B cell (primary cell): ENCODE data around the gene ALKBH6. TPM values are rescaled to one million over a fixed set of nuclear protein-coding genes. Genes with fewer than 3 reads are reported as not detected.
"Not testable (repeated sequence)": the region's sequence is repeated elsewhere in the genome, so short reads cannot be mapped to it uniquely, and the experiment has no call there.

Source experiments
- ATAC-seq: fragments of 200-7000 bp; cut with Tn5 transposase; one replicate; pipeline ENCODE4 v1.10.0; 2021; ENCODE audit warnings: low read depth, mild to moderate bottlenecking, moderate number of reproducible peaks, moderate library complexity
- CTCF ChIA-PET: fragments of 350-600 bp; sonication (Branson Sonifier 250); formaldehyde crosslinking; loops from one replicate; lab custom pipeline; 2021; ENCODE audit warnings: antibody characterized with exemption, inconsistent platforms; lab: Charles Lee
- POLR2A ChIA-PET: fragments of 350-600 bp; sonication (Branson Sonifier 250); formaldehyde crosslinking; loops from one replicate; lab custom pipeline; 2021; ENCODE audit warnings: antibody characterized with exemption; lab: Charles Lee
- DNase-seq: peaks from one replicate; pipeline ENCODE4 v3.0.0; 2013
- H2AFZ ChIP-seq: 2 replicates; pipeline ENCODE4 v1.6.1; 2012; ENCODE audit warnings: mild to moderate bottlenecking, low read depth, low read length; ENCODE audit not compliant: insufficient read depth, poor library complexity, severe bottlenecking
- H3K27ac ChIP-seq, 2 donors: 1 replicate in 1 of 2; 2 replicates in 1 of 2; pipeline ENCODE4 v1.5.1; 2012 to 2013; ENCODE audit warnings: low read length in 2 of 2, mild to moderate bottlenecking in 2 of 2, moderate library complexity in 1 of 2
- H3K27me3 ChIP-seq, 4 experiments: fragments of 200-600 bp in 1 of 4; sonication (generic) in 1 of 4; replicated peaks in 1 of 4; 1 replicate in 2 of 4; 2 replicates in 2 of 4; pipeline versions ENCODE4 v1.6.1 to v1.7.0; 2013 to 2016; ENCODE audit warnings: low read length in 3 of 4, mild to moderate bottlenecking in 2 of 4, mixed read lengths in 1 of 4, moderate library complexity in 1 of 4; ENCODE audit not compliant: insufficient read depth in 4 of 4, control insufficient read depth in 3 of 4; ENCODE audit errors: control extremely low read depth in 1 of 4
- H3K36me3 ChIP-seq, 2 experiments: replicated peaks in 1 of 2; 1 replicate in 1 of 2; 2 replicates in 1 of 2; pipeline versions ENCODE4 v1.6.1 to v1.7.1; 2013; ENCODE audit warnings: low read length in 1 of 2; ENCODE audit not compliant: insufficient read depth in 2 of 2, control insufficient read depth in 1 of 2; ENCODE audit errors: control extremely low read depth in 1 of 2, extremely low read depth in 1 of 2
- H3K4me1 ChIP-seq, 2 donors: fragments of 200-600 bp in 1 of 2; sonication (generic) in 1 of 2; 1 replicate in 1 of 2; 2 replicates in 1 of 2; pipeline versions ENCODE4 v1.5.1 to v1.6.1; 2013 to 2017; ENCODE audit warnings: low read length in 2 of 2; ENCODE audit not compliant: control insufficient read depth in 2 of 2, insufficient read depth in 2 of 2
- H3K4me2 ChIP-seq: replicated peaks from 2 replicates; pipeline ENCODE3; 2012; ENCODE audit warnings: mild to moderate bottlenecking, low read depth, low read length; ENCODE audit not compliant: poor library complexity, severe bottlenecking
- H3K4me3 ChIP-seq, 5 experiments: fragments of 200-600 bp in 1 of 5; sonication (generic) in 1 of 5; 1 replicate in 3 of 5; 2 replicates in 2 of 5; pipeline versions ENCODE4 v1.5.1 to v1.7.0; 2011 to 2016; ENCODE audit warnings: low read length in 4 of 5, mild to moderate bottlenecking in 4 of 5, low read depth in 2 of 5, control low read depth in 1 of 5, moderate library complexity in 1 of 5; ENCODE audit not compliant: insufficient read depth in 1 of 5; ENCODE audit errors: control extremely low read depth in 1 of 5, extremely low read depth in 1 of 5
- H3K79me2 ChIP-seq: fragments of 200-600 bp; sonication (generic); one replicate; pipeline ENCODE4 v1.6.0; 2016; ENCODE audit warnings: low read length; ENCODE audit not compliant: control insufficient read depth, insufficient read depth
- H3K9ac ChIP-seq: fragments of 200-600 bp; sonication (generic); 2 replicates; pipeline ENCODE4 v1.6.1; 2017; ENCODE audit warnings: mild to moderate bottlenecking, low read length, moderate library complexity
- H3K9me3 ChIP-seq, 3 donors: one replicate each; pipeline versions ENCODE4 v1.6.1 to v1.7.1; 2013; ENCODE audit warnings: low read length in 2 of 3; ENCODE audit not compliant: control insufficient read depth in 2 of 3, insufficient read depth in 1 of 3; ENCODE audit errors: control extremely low read depth in 1 of 3
- H4K20me1 ChIP-seq: 2 replicates; pipeline ENCODE4 v1.6.0; 2012; ENCODE audit warnings: mild to moderate bottlenecking, low read length; ENCODE audit not compliant: insufficient read depth, control insufficient read depth, poor library complexity, severe bottlenecking
- H3K27ac Mint-ChIP-seq: one replicate; pipeline ENCODE4 v1.8.0; 2021; ENCODE audit warnings: mixed read lengths
- H3K27me3 Mint-ChIP-seq: one replicate; pipeline ENCODE4 v1.8.0; 2021; ENCODE audit warnings: mixed read lengths
- H3K4me1 Mint-ChIP-seq: one replicate; pipeline ENCODE4 v1.8.0; 2021; ENCODE audit warnings: mixed read lengths
- H3K4me3 Mint-ChIP-seq: one replicate; pipeline ENCODE4 v1.8.0; 2021; ENCODE audit warnings: mixed read lengths
- H3K9me3 Mint-ChIP-seq: one replicate; pipeline ENCODE4 v1.8.0; 2022; ENCODE audit warnings: mixed read lengths; ENCODE audit not compliant: insufficient read depth
- CTCF ChIP-seq: fragments of 200-600 bp; IDR thresholded peaks from one replicate; pipeline ENCODE4 v1.8.0; 2022; ENCODE audit warnings: antibody characterized with exemption, mild to moderate bottlenecking
- EZH2 ChIP-seq: IDR thresholded peaks from 2 replicates; pipeline ENCODE4 v1.6.1; 2012; ENCODE audit warnings: borderline replicate concordance, low read depth, mild to moderate bottlenecking, moderate library complexity, low read length; ENCODE audit not compliant: insufficient read depth, poor library complexity, severe bottlenecking
- WGBS: methylation state at CpG from one replicate; pipeline ENCODE4 v1.1.5; 2013; ENCODE audit warnings: missing lambda C conversion rate; ENCODE audit not compliant: insufficient coverage; 5-methylcytosine and 5-hydroxymethylcytosine counted together
- intact Hi-C: fragments of 100-400 bp; cut with micrococcal nuclease; formaldehyde crosslinking; loops from one replicate; pipeline ENCODE4 v1.10.0; 2022
- polyA plus RNA-seq: library from polyadenylated mRNA; depleted of rRNA; stranded (reverse); fragments of >200 nt; gene quantifications from 2 replicates; pipeline ENCODE4 v1.2.3, GENCODE V29; 2012
- total RNA-seq, 2 donors: library from RNA; stranded (reverse); fragments of 120-200 nt in 1 of 2; gene quantifications; 1 replicate in 1 of 2; 2 replicates in 1 of 2; pipeline versions ENCODE4 v1.2.3 to v1.2.4, GENCODE V29; 2013 to 2022

The ALKBH6 gene
- total and polyA plus RNA-seq, 2 donors (not counting 1 experiment from before 2014, with no cell fraction given) = 54.5 to 56.5 TPM

GRCh38 chr19:35986111-35986510, 27.9 kb downstream of the ALKBH6 start:
- H4K20me1 ChIP-seq = no peaks in the 10 kb centered on the region
- Mint-ChIP-seq H3K4me1 (peaks cover 5% of the 10 kb centered on the region), H3K9me3 (no peaks in the 10 kb centered on the region), H3K27ac (no peak overlapping the region), H3K4me3 (peak overlapping the region; percentile 59), H3K27me3 (peaks cover 30% of the 10 kb centered on the region)
- intact Hi-C loops = no loop called here
- no peak for TF ChIP-seq EZH2
- no peak for TF ChIP-seq CTCF
- POLR2A ChIA-PET = no interaction called here
- no peak overlapping the region for H3K27ac ChIP-seq
- CTCF ChIA-PET = no interaction called here
- over 99% methylated on average over 5 of the region's 5 CpGs for WGBS
- H3K79me2 ChIP-seq = no peaks in the 10 kb centered on the region
- no peak overlapping the region for H2AFZ ChIP-seq
- peaks cover 6 to 12% of the 10 kb centered on the region in 2 donors for H3K4me1 ChIP-seq
- H3K27me3 ChIP-seq = peaks cover 0 to 18% (median 3%) of the 10 kb centered on the region in 4 experiments
- DNase-seq (no peak), ATAC-seq (no peak)
- H3K4me3 ChIP-seq = no peak overlapping the region
- peaks cover 0 to 13% (median 0%) of the 10 kb centered on the region in 3 donors for H3K9me3 ChIP-seq
- peak overlapping the region; percentile 87 for H3K4me2 ChIP-seq
- no peak overlapping the region for H3K9ac ChIP-seq
- H3K36me3 ChIP-seq = no peaks in the 10 kb centered on the region

GRCh38 chr19:35983177-35983576, 30.8 kb downstream of the ALKBH6 start:
- ChIA-PET POLR2A (no interaction called here), CTCF (no interaction called here)
- peaks cover 47% of the 10 kb centered on the region for H3K27me3 Mint-ChIP-seq
- peaks cover 5% of the 10 kb centered on the region for H3K4me1 Mint-ChIP-seq
- Histone ChIP-seq H3K4me2 (no peak overlapping the region), H3K9ac (no peak overlapping the region), H3K27me3 (peaks cover 0 to 19% (median 3%) of the 10 kb centered on the region in 4 experiments), H3K4me3 (no peak overlapping the region), H4K20me1 (no peaks in the 10 kb centered on the region), H3K4me1 (peaks cover 6 to 12% of the 10 kb centered on the region in 2 donors), H3K79me2 (no peaks in the 10 kb centered on the region), H3K9me3 (no peaks in the 10 kb centered on the region), H3K36me3 (no peaks in the 10 kb centered on the region), H3K27ac (no peak overlapping the region), H2AFZ (no peak overlapping the region)
- 84% methylated on average over 4 of the region's 8 CpGs for WGBS
- no peak for ATAC-seq
- H3K9me3 Mint-ChIP-seq = no peaks in the 10 kb centered on the region
- TF ChIP-seq CTCF = no peak
- no peak for TF ChIP-seq EZH2
- intact Hi-C loops = no loop called here
- H3K27ac Mint-ChIP-seq = no peak overlapping the region
- DNase-seq = no peak
- H3K4me3 Mint-ChIP-seq = no peak overlapping the region

GRCh38 chr19:35980997-35981396, 33.0 kb downstream of the ALKBH6 start:
- CTCF ChIA-PET, H3K4me3 Mint-ChIP-seq, H3K9ac ChIP-seq, H3K9me3 Mint-ChIP-seq, H3K4me1 ChIP-seq, POLR2A ChIA-PET, H4K20me1 ChIP-seq, intact Hi-C loops, H3K27ac Mint-ChIP-seq, H3K4me1 Mint-ChIP-seq, H3K9me3 ChIP-seq, H3K27ac ChIP-seq, H3K79me2 ChIP-seq, H3K4me3 ChIP-seq, H2AFZ ChIP-seq, DNase-seq, ATAC-seq, H3K36me3 ChIP-seq, H3K4me2 ChIP-seq: not testable (repeated sequence)
- peaks cover 57% of the 10 kb centered on the region for H3K27me3 Mint-ChIP-seq
- 82% methylated on average over 4 of the region's 4 CpGs for WGBS
- H3K27me3 ChIP-seq = peaks cover 0 to 19% (median 3%) of the 10 kb centered on the region in 4 experiments
